Measurements from ENCODE around the gene ADARB2. TPM values are rescaled to one million over a fixed set of nuclear protein-coding genes. Genes with fewer than 3 reads are reported as not detected.

ADARB2 gene
- total and polyA plus RNA-seq, 4 experiments from 2014 or later, result 13.5 to 14.1 TPM; not detected in 2

DNA sequence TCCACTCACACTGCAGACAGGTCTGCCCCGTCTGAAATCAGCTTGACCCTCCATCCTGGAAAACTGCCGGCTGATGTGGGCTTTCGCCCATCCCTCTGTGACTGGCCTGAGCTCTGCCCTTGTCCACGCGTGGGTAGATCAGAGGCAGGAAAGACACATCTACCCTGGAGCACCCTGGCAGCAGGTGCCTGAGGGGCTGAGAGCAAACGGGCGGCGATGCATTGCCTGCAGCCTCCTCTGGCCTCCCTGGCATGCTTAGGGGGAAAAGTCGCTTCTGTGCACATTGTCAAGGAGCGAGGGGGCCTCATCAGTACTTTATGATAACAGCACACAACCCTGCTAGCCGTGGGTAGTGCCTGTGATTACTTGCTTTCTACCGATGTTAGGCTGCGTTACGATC, 109.4 kb downstream of the ADARB2 start:
- Histone ChIP-seq H3K9me3 (ENCODE audit: control insufficient read depth in 1 of 2, low read length in 2 of 2) (no peaks in the 10 kb centered on the region), H3K36me3 (ENCODE audit: insufficient read depth, low read length) (no peaks in the 10 kb centered on the region), H3K4me3 (ENCODE audit: low read length in 2 of 2) (no peak overlapping the region), H3K27ac (ENCODE audit: low read depth, low read length) (no peak overlapping the region), H3K27me3 (ENCODE audit: insufficient read depth, low read length) (no peaks in the 10 kb centered on the region), H3K4me1 (ENCODE audit: insufficient read depth, low read length) (no peaks in the 10 kb centered on the region)
- no peak overlapping the region for H3K4me3 Mint-ChIP-seq
- DNase-seq, result no peak
- peaks cover 0 to 12% (median 0%) of the 10 kb centered on the region in 4 donors for H3K4me1 Mint-ChIP-seq
- no peaks in the 10 kb centered on the region for H3K36me3 Mint-ChIP-seq
- no peak overlapping the region for H3K27ac Mint-ChIP-seq
- ChIA-PET POLR2A (ENCODE audit: partially characterized antibody) (no interaction called here), CTCF (ENCODE audit: partially characterized antibody) (no interaction called here)
- H3K9me3 Mint-ChIP-seq, result no peaks in the 10 kb centered on the region
- intact Hi-C loops (cut with micrococcal nuclease), result no loop called here
- H3K27me3 Mint-ChIP-seq, result peaks cover 4 to 7% of the 10 kb centered on the region in 2 donors

DNA sequence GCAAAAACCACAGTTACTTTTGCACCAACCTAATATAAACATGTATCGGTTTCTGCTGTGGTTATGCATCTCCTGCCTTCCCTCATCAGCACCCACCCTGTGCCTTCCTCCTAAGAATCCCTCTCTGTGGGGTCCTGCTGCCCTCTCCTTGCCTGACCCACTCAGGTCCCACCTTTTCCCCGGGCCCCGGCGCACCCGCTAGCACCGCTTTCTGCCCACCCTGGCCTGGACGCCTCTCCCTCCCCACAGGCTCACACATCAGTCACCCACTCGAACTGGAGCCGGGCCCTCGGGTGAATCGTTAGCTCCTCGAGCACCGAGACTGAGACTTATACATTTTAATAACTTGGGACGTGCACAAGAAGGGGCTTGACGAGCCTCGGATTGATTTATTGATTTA, 110.5 kb downstream of the ADARB2 start:
- no peak overlapping the region for H3K27ac ChIP-seq (ENCODE audit: low read depth, low read length)
- no peaks in the 10 kb centered on the region for H3K27me3 ChIP-seq (ENCODE audit: insufficient read depth, low read length)
- no peak overlapping the region for H3K4me3 Mint-ChIP-seq
- ChIA-PET POLR2A (ENCODE audit: partially characterized antibody) (no interaction called here), CTCF (ENCODE audit: partially characterized antibody) (no interaction called here)
- H3K27ac Mint-ChIP-seq, result no peak overlapping the region
- no peak overlapping the region for H3K4me3 ChIP-seq (ENCODE audit: low read length in 2 of 2)
- no peaks in the 10 kb centered on the region for H3K9me3 Mint-ChIP-seq
- H3K36me3 ChIP-seq (ENCODE audit: insufficient read depth, low read length), result no peaks in the 10 kb centered on the region
- H3K27me3 Mint-ChIP-seq, result peaks cover 4 to 7% of the 10 kb centered on the region in 2 donors
- peaks cover 0 to 12% (median 0%) of the 10 kb centered on the region in 4 donors for H3K4me1 Mint-ChIP-seq
- intact Hi-C loops (cut with micrococcal nuclease), result no loop called here
- H3K4me1 ChIP-seq (ENCODE audit: insufficient read depth, low read length), result no peaks in the 10 kb centered on the region
- no peak for DNase-seq
- no peaks in the 10 kb centered on the region for H3K9me3 ChIP-seq (ENCODE audit: control insufficient read depth in 1 of 2, low read length in 2 of 2)
- H3K36me3 Mint-ChIP-seq, result no peaks in the 10 kb centered on the region

DNA sequence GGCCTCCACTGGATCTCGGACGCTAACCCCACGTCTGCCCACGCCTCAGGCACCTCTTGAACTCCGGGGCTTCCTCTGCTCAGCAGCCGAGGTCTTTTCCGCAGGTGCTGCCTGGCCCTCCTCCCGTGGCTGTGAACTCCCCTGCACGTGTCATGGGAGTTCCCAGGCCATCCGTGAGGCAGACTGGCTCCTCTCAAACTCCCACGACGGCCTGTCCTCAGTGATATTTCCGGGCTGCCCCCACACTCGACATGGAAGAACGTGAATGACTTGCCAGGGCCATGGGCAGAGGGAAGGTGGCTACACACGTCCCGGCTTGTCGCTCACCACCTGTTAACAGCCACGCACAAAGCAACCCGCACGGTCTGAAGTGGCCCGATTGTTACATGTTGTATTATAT, 110.9 kb downstream of the ADARB2 start:
- H3K4me3 ChIP-seq (ENCODE audit: low read length in 2 of 2), result no peak overlapping the region
- no peaks in the 10 kb centered on the region for H3K36me3 Mint-ChIP-seq
- peaks cover 0 to 9% (median 0%) of the 10 kb centered on the region in 4 donors for H3K4me1 Mint-ChIP-seq
- H3K27me3 Mint-ChIP-seq, result peaks cover 4 to 7% of the 10 kb centered on the region in 2 donors
- intact Hi-C loops (cut with micrococcal nuclease), result no loop called here
- H3K4me3 Mint-ChIP-seq, result no peak overlapping the region
- no peaks in the 10 kb centered on the region for H3K9me3 Mint-ChIP-seq
- POLR2A ChIA-PET (ENCODE audit: partially characterized antibody), result no interaction called here
- H3K27ac ChIP-seq (ENCODE audit: low read depth, low read length), result no peak overlapping the region
- no peak for DNase-seq
- H3K9me3 ChIP-seq (ENCODE audit: control insufficient read depth in 1 of 2, low read length in 2 of 2), result no peaks in the 10 kb centered on the region
- CTCF ChIA-PET (ENCODE audit: partially characterized antibody), result no interaction called here
- no peaks in the 10 kb centered on the region for H3K27me3 ChIP-seq (ENCODE audit: insufficient read depth, low read length)
- H3K36me3 ChIP-seq (ENCODE audit: insufficient read depth, low read length), result no peaks in the 10 kb centered on the region
- H3K4me1 ChIP-seq (ENCODE audit: insufficient read depth, low read length), result no peaks in the 10 kb centered on the region
- no peak overlapping the region for H3K27ac Mint-ChIP-seq

GRCh38 chr10:1625731-1626130, 111.6 kb downstream of the ADARB2 start:
- no peaks in the 10 kb centered on the region for H3K9me3 ChIP-seq (ENCODE audit: control insufficient read depth in 1 of 2, low read length in 2 of 2)
- peaks cover 4 to 7% of the 10 kb centered on the region in 2 donors for H3K27me3 Mint-ChIP-seq
- no peaks in the 10 kb centered on the region for H3K27me3 ChIP-seq (ENCODE audit: insufficient read depth, low read length)
- ChIA-PET POLR2A (ENCODE audit: partially characterized antibody) (no interaction called here), CTCF (ENCODE audit: partially characterized antibody) (no interaction called here)
- H3K36me3 ChIP-seq (ENCODE audit: insufficient read depth, low read length), result no peaks in the 10 kb centered on the region
- no peaks in the 10 kb centered on the region for H3K4me1 ChIP-seq (ENCODE audit: insufficient read depth, low read length)
- H3K4me1 Mint-ChIP-seq, result peaks cover 0 to 4% (median 0%) of the 10 kb centered on the region in 4 donors
- H3K27ac ChIP-seq (ENCODE audit: low read depth, low read length), result no peak overlapping the region
- no peaks in the 10 kb centered on the region for H3K9me3 Mint-ChIP-seq
- H3K4me3 ChIP-seq (ENCODE audit: low read length in 2 of 2), result no peak overlapping the region
- no peak for DNase-seq
- no peak overlapping the region for H3K27ac Mint-ChIP-seq
- H3K4me3 Mint-ChIP-seq, result no peak overlapping the region
- H3K36me3 Mint-ChIP-seq, result no peaks in the 10 kb centered on the region
- intact Hi-C loops (cut with micrococcal nuclease), result no loop called here

DNA sequence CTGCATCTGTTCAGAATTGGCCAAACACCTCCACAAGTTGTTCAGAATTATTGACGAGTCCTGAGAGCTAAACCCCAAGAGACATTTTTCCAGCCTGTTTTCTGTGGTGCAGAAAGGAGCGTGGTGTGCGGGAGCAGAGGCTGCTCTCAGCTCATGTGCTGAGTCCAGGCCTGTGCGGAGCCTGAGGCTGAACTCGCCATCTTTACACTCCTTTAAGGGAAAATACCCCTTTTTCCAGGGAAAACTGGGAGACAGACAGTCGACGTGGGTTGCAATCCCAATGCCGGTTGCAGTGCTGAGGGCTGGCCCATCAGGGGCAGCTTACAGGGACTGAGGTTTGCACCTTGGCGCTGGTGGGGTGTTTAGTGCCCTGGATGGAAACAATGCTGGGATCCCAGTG, 112.2 kb downstream of the ADARB2 start:
- intact Hi-C loops (cut with micrococcal nuclease), result no loop called here
- peaks cover 4% of the 10 kb centered on the region in 2 donors for H3K27me3 Mint-ChIP-seq
- Histone ChIP-seq H3K9me3 (ENCODE audit: control insufficient read depth in 1 of 2, low read length in 2 of 2) (no peaks in the 10 kb centered on the region), H3K27me3 (ENCODE audit: insufficient read depth, low read length) (no peaks in the 10 kb centered on the region), H3K36me3 (ENCODE audit: insufficient read depth, low read length) (no peaks in the 10 kb centered on the region), H3K4me1 (ENCODE audit: insufficient read depth, low read length) (no peaks in the 10 kb centered on the region), H3K4me3 (ENCODE audit: low read length in 2 of 2) (no peak overlapping the region), H3K27ac (ENCODE audit: low read depth, low read length) (no peak overlapping the region)
- ChIA-PET POLR2A (ENCODE audit: partially characterized antibody) (no interaction called here), CTCF (ENCODE audit: partially characterized antibody) (no interaction called here)
- peaks cover 0 to 4% (median 0%) of the 10 kb centered on the region in 4 donors for H3K4me1 Mint-ChIP-seq
- H3K4me3 Mint-ChIP-seq, result no peak overlapping the region
- DNase-seq, result no peak
- H3K27ac Mint-ChIP-seq, result no peak overlapping the region
- no peaks in the 10 kb centered on the region for H3K36me3 Mint-ChIP-seq
- no peaks in the 10 kb centered on the region for H3K9me3 Mint-ChIP-seq

DNA sequence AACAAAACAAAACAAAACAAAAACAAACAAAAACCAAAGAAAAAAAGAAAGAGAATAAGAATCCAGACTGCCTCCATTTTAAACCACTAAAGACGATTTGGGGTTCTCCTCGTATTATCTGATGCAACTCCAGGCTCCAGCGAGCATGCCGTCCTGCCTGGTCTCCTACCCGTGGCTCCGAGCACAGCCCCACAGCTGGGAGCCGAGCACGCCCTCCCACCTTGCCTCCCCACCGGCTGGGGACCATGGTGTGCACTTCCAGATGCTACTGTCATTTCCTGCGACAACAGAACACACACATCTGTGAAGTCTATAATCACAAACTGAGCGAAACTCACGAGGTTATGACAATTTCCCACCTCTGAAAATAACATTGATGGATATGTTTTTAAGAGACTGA, 113.1 kb downstream of the ADARB2 start:
- Mint-ChIP-seq H3K36me3 (no peaks in the 10 kb centered on the region), H3K4me3 (no peak overlapping the region), H3K27me3 (peaks cover 0 to 2% of the 10 kb centered on the region in 2 donors), H3K4me1 (peaks cover 0 to 4% (median 0%) of the 10 kb centered on the region in 4 donors), H3K27ac (peak overlapping the region in 1 of 7 donors; percentile 78), H3K9me3 (no peaks in the 10 kb centered on the region)
- ChIA-PET POLR2A (ENCODE audit: partially characterized antibody) (no interaction called here), CTCF (ENCODE audit: partially characterized antibody) (no interaction called here)
- Histone ChIP-seq H3K36me3 (ENCODE audit: insufficient read depth, low read length) (no peaks in the 10 kb centered on the region), H3K4me1 (ENCODE audit: insufficient read depth, low read length) (no peaks in the 10 kb centered on the region), H3K4me3 (ENCODE audit: low read length in 2 of 2) (no peak overlapping the region), H3K27ac (ENCODE audit: low read depth, low read length) (no peak overlapping the region), H3K9me3 (ENCODE audit: control insufficient read depth in 1 of 2, low read length in 2 of 2) (no peaks in the 10 kb centered on the region), H3K27me3 (ENCODE audit: insufficient read depth, low read length) (no peaks in the 10 kb centered on the region)
- DNase-seq, result no peak
- intact Hi-C loops (cut with micrococcal nuclease), result no loop called here

DNA sequence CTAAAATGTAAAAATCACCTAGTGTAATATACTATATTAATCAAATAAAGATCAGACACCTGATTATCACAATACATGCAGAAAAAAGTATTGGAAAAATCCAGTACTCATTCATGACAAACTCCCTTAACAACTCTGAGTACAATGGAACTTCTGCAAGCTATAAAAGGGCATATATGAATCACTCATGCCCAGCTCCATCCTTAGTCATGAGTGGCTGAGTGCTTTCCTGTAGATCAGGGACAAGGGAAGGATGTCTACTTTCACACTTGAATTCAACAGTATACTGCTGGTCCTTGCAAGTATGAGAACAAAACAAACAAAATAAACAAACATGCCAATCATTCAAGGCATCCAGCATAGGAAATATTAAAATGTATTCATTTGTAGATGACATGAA, 116.5 kb downstream of the ADARB2 start:
- H3K9me3 Mint-ChIP-seq, result peaks cover 0 to 7% (median 2%) of the 10 kb centered on the region in 8 donors
- H3K27me3 Mint-ChIP-seq, result peaks cover 3 to 5% of the 10 kb centered on the region in 2 donors
- intact Hi-C loops (cut with micrococcal nuclease), result no loop called here
- peaks cover 0 to 4% (median 0%) of the 10 kb centered on the region in 4 donors for H3K4me1 Mint-ChIP-seq
- Histone ChIP-seq H3K36me3 (ENCODE audit: insufficient read depth, low read length) (no peaks in the 10 kb centered on the region), H3K27ac (ENCODE audit: low read depth, low read length) (no peak overlapping the region), H3K4me1 (ENCODE audit: insufficient read depth, low read length) (no peaks in the 10 kb centered on the region), H3K27me3 (ENCODE audit: insufficient read depth, low read length) (no peaks in the 10 kb centered on the region), H3K4me3 (ENCODE audit: low read length in 2 of 2) (no peak overlapping the region), H3K9me3 (ENCODE audit: control insufficient read depth in 1 of 2, low read length in 2 of 2) (no peaks in the 10 kb centered on the region)
- H3K36me3 Mint-ChIP-seq, result no peaks in the 10 kb centered on the region
- no peak overlapping the region for H3K4me3 Mint-ChIP-seq
- POLR2A ChIA-PET (ENCODE audit: partially characterized antibody), result no interaction called here
- H3K27ac Mint-ChIP-seq, result no peak overlapping the region
- no peak for DNase-seq
- CTCF ChIA-PET (ENCODE audit: partially characterized antibody), result no interaction called here
